Measurements from ENCODE around the gene CRELD2.

DNA sequence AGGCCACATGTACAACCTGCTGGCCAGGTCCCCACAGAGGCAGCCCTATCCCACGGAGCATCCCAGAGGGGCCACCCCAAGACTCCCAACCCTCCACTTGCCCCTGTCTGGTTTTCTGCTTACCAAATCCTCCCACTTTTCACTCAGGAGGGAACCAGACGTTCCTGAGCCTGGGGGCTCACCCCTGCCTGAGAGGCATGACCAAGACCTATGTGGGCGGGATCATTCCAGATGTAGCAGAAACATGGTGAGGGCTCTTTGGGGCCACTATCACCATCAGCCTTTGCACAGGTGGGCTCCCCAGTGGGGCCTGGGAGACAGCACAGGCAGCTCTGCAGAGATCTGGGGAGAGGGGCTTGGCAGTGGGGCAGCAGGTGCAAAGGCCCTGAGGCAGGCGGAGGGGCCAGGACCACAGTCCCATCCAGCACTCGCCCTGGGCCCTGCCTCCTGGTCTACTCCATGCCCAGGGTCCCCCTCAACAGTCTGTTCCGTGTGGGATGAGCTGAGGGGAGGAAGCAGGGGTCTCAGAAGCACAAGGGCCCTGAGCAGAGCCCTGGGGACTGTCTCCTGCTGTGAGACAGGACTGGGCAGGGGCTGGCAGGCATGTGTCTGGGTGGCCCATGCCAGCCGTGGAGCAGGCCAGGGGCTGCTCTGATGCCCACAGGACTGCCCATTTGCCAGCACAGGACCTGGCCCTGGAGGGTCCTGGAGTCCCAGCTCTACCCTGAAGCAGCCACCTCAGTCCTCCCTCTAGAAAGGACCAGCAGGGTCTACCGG lies 51.5 kb downstream of the CRELD2 start:
- TF ChIP-seq POLR2A (IDR thresholded peaks at IDR 0.05; ENCODE audit: low read length) (no peak), GATA1 (IDR thresholded peaks at IDR 0.05; ENCODE audit: low read depth, low read length) (no peak)
